CD4-positive, alpha-beta T cell (primary cell): Measurements from ENCODE around the gene SPRY4. TPM values are rescaled to one million over a fixed set of nuclear protein-coding genes. Genes with fewer than 3 reads are reported as not detected.

Experiments used
- ATAC-seq: fragments of 200-7000 bp; cut with Tn5 transposase; one replicate; pipeline ENCODE4 v1.10.0; 2022; ENCODE audit warnings: mild to moderate bottlenecking; ENCODE audit not compliant: poor library complexity
- CTCF ChIA-PET: fragments of 350-600 bp; sonication (Branson Sonifier 250); formaldehyde crosslinking; loops from one replicate; lab custom pipeline; 2021; ENCODE audit warnings: antibody characterized with exemption, inconsistent platforms; lab: Charles Lee
- POLR2A ChIA-PET: fragments of 350-600 bp; sonication (Branson Sonifier 250); formaldehyde crosslinking; loops from one replicate; lab custom pipeline; 2021; ENCODE audit warnings: antibody characterized with exemption, inconsistent platforms; lab: Charles Lee
- DNase-seq, 14 experiments: peaks; one replicate each; pipeline ENCODE4 v3.0.0-alpha.2; 2013 to 2020; ENCODE audit warnings: mixed read lengths in 2 of 14
- H3K27ac ChIP-seq, 2 donors: one replicate each; pipeline versions ENCODE4 v1.5.1 to v1.7.0; 2013; ENCODE audit warnings: low read length in 2 of 2, low read depth in 1 of 2, mild to moderate bottlenecking in 1 of 2
- H3K27me3 ChIP-seq, 2 experiments: 1 replicate in 1 of 2; 2 replicates in 1 of 2; pipeline versions ENCODE4 v1.6.1 to v1.7.0; 2013; ENCODE audit warnings: low read length in 2 of 2, control low read depth in 1 of 2, mild to moderate bottlenecking in 1 of 2, moderate library complexity in 1 of 2; ENCODE audit not compliant: insufficient read depth in 2 of 2, control insufficient read depth in 1 of 2
- H3K36me3 ChIP-seq: one replicate; pipeline ENCODE4 v1.6.1; 2013; ENCODE audit warnings: low read length, control low read depth; ENCODE audit not compliant: insufficient read depth
- H3K4me1 ChIP-seq: one replicate; pipeline ENCODE4 v1.6.1; 2013; ENCODE audit warnings: low read length, control low read depth; ENCODE audit not compliant: insufficient read depth
- H3K4me3 ChIP-seq: one replicate; pipeline ENCODE4 v1.5.1; 2013; ENCODE audit warnings: mild to moderate bottlenecking, low read length, moderate library complexity
- H3K9me3 ChIP-seq, 2 experiments: 1 replicate in 1 of 2; 2 replicates in 1 of 2; pipeline versions ENCODE4 v1.6.1 to v1.7.0; 2013; ENCODE audit warnings: low read length in 2 of 2, mild to moderate bottlenecking in 2 of 2, control low read depth in 1 of 2, moderate library complexity in 1 of 2; ENCODE audit not compliant: control insufficient read depth in 1 of 2, insufficient read depth in 1 of 2
- H3K27ac Mint-ChIP-seq: one replicate; pipeline ENCODE4 v1.8.0; 2020; ENCODE audit warnings: mixed read lengths
- H3K27me3 Mint-ChIP-seq: one replicate; pipeline ENCODE4 v1.8.0; 2021; ENCODE audit warnings: mixed read lengths
- H3K36me3 Mint-ChIP-seq: one replicate; pipeline ENCODE4 v1.8.0; 2021; ENCODE audit warnings: low read depth, mixed read lengths
- H3K4me1 Mint-ChIP-seq: one replicate; pipeline ENCODE4 v1.8.0; 2021; ENCODE audit warnings: low read depth, mixed read lengths
- H3K4me3 Mint-ChIP-seq: one replicate; pipeline ENCODE4 v1.8.0; 2020; ENCODE audit warnings: mild to moderate bottlenecking, mixed read lengths
- H3K9me3 Mint-ChIP-seq: one replicate; pipeline ENCODE4 v1.8.0; 2020; ENCODE audit warnings: mixed read lengths
- CTCF ChIP-seq: fragments of 200-600 bp; IDR thresholded peaks from one replicate; pipeline ENCODE4 v1.8.0; 2022; ENCODE audit warnings: antibody characterized with exemption, mild to moderate bottlenecking
- intact Hi-C, 2 experiments: fragments of 100-400 bp; cut with DNase I in 1 of 2; cut with micrococcal nuclease in 1 of 2; formaldehyde crosslinking; loops; one replicate each; pipeline versions ENCODE4 v1.15.1 to v1.9.0; 2023 to 2025; cut with DNase I, micrococcal nuclease
- total RNA-seq, 174 experiments: library from RNA in 2 of 174; stranded (reverse) in 2 of 174; gene quantifications; one replicate each; pipeline ENCODE4 v1.2.3 and lab custom pipeline; 2021 to 2026

Gene SPRY4
- total RNA-seq, 2 experiments from 2014 or later: 0.16 to 0.34 TPM

- no peak for TF ChIP-seq CTCF
- Histone ChIP-seq H3K4me1 (peaks cover 3% of the 10 kb centered on the region), H3K27me3 (no peaks in the 10 kb centered on the region), H3K4me3 (no peak overlapping the region), H3K36me3 (no peaks in the 10 kb centered on the region), H3K27ac (no peak overlapping the region), H3K9me3 (no peaks in the 10 kb centered on the region)
- no peak overlapping the region for H3K4me3 Mint-ChIP-seq
- H3K27me3 Mint-ChIP-seq: no peaks in the 10 kb centered on the region
- ChIA-PET CTCF (no interaction called here), POLR2A (no interaction called here)
- ATAC-seq: no peak
- DNase-seq: no peak
- no peaks in the 10 kb centered on the region for H3K9me3 Mint-ChIP-seq
- no peaks in the 10 kb centered on the region for H3K36me3 Mint-ChIP-seq
- H3K4me1 Mint-ChIP-seq: peaks cover 5% of the 10 kb centered on the region
- H3K27ac Mint-ChIP-seq: no peak overlapping the region
- intact Hi-C loops: no loop called here
Observed at GRCh38 chr5:142289708-142290576, 34.9 kb downstream of the SPRY4 start.

- Mint-ChIP-seq H3K4me1 (peaks cover 5% of the 10 kb centered on the region), H3K27me3 (no peaks in the 10 kb centered on the region), H3K36me3 (no peaks in the 10 kb centered on the region), H3K4me3 (no peak overlapping the region), H3K27ac (no peak overlapping the region), H3K9me3 (no peaks in the 10 kb centered on the region)
- DNase-seq: no peak
- Histone ChIP-seq H3K27me3 (no peaks in the 10 kb centered on the region), H3K4me3 (no peak overlapping the region), H3K4me1 (peaks cover 3% of the 10 kb centered on the region), H3K9me3 (no peaks in the 10 kb centered on the region), H3K27ac (no peak overlapping the region), H3K36me3 (no peaks in the 10 kb centered on the region)
- POLR2A ChIA-PET: no interaction called here
- no peak for ATAC-seq
- no peak for TF ChIP-seq CTCF
- intact Hi-C loops: no loop called here
- CTCF ChIA-PET: no interaction called here
Observed at GRCh38 chr5:142287973-142288313, 36.9 kb downstream of the SPRY4 start.

- Histone ChIP-seq H3K4me1 (peaks cover 3% of the 10 kb centered on the region), H3K36me3 (no peaks in the 10 kb centered on the region), H3K4me3 (no peak overlapping the region), H3K27me3 (no peaks in the 10 kb centered on the region), H3K27ac (no peak overlapping the region), H3K9me3 (no peaks in the 10 kb centered on the region)
- no peak for TF ChIP-seq CTCF
- Mint-ChIP-seq H3K27me3 (no peaks in the 10 kb centered on the region), H3K36me3 (no peaks in the 10 kb centered on the region), H3K4me3 (no peak overlapping the region), H3K4me1 (peaks cover 5% of the 10 kb centered on the region), H3K27ac (no peak overlapping the region), H3K9me3 (no peaks in the 10 kb centered on the region)
- POLR2A ChIA-PET: no interaction called here
- CTCF ChIA-PET: interaction anchor here (0.7 kb wide), 1 partner anchor 499 kb away, joined by 3 read pairs; no protein-coding TSS in a partner anchor
- intact Hi-C loops: no loop called here
- no peak for ATAC-seq
- no peak for DNase-seq
Observed at GRCh38 chr5:142287096-142287972, 37.5 kb downstream of the SPRY4 start.
